GM23338 (cell line): ENCODE results near the gene RIT2. TPM values are rescaled to one million over a fixed set of nuclear protein-coding genes. Genes with fewer than 3 reads are reported as not detected.
A peak's percentile ranks its signal among the peaks of the same experiment; 100 is the strongest.

Experiments
- ATAC-seq: fragments of 200-7000 bp; cut with Tn5 transposase; 3 replicates; pipeline ENCODE4 v1.9.1; 2020
- DNase-seq: peaks from one replicate; pipeline ENCODE4 v3.0.0-alpha.2; 2015; ENCODE audit warnings: low spot score
- H2AFZ ChIP-seq: fragments of 200-600 bp; sonication (generic); 2 replicates; pipeline ENCODE4 v1.8.0; 2016; ENCODE audit warnings: antibody characterized with exemption, mild to moderate bottlenecking, moderate library complexity
- H3F3A ChIP-seq: fragments of 200-600 bp; sonication (generic); replicated peaks from 2 replicates; pipeline ENCODE4 v1.8.0; 2017; ENCODE audit warnings: antibody characterized with exemption, mixed run types, low read depth
- H3K27ac ChIP-seq: fragments of 200-600 bp; sonication (generic); 2 replicates; pipeline ENCODE4 v1.6.1; 2016; ENCODE audit warnings: low read depth
- H3K27me3 ChIP-seq: fragments of 200-600 bp; sonication (generic); 2 replicates; pipeline ENCODE4 v1.8.0; 2016; ENCODE audit warnings: mild to moderate bottlenecking, mixed run types, moderate library complexity; ENCODE audit not compliant: insufficient read depth
- H3K36me3 ChIP-seq: fragments of 200-600 bp; sonication (generic); 2 replicates; pipeline ENCODE4 v1.8.0; 2016; ENCODE audit warnings: mild to moderate bottlenecking; ENCODE audit not compliant: insufficient read depth
- H3K4me1 ChIP-seq: fragments of 200-600 bp; sonication (generic); 2 replicates; pipeline ENCODE4 v1.8.0; 2016; ENCODE audit warnings: mild to moderate bottlenecking, moderate library complexity; ENCODE audit not compliant: insufficient read depth
- H3K4me2 ChIP-seq: fragments of 200-600 bp; sonication (generic); 2 replicates; pipeline ENCODE4 v1.7.1; 2017; ENCODE audit warnings: mixed run types
- H3K4me3 ChIP-seq: fragments of 200-600 bp; sonication (generic); 2 replicates; pipeline ENCODE4 v1.6.1; 2016; ENCODE audit warnings: mixed run types
- H3K79me2 ChIP-seq: fragments of 200-600 bp; sonication (generic); replicated peaks from 2 replicates; pipeline ENCODE4 v1.8.0; 2017; ENCODE audit warnings: mild to moderate bottlenecking; ENCODE audit not compliant: insufficient read depth
- H3K9me2 ChIP-seq: fragments of 200-600 bp; sonication (generic); 2 replicates; pipeline ENCODE4 v1.8.0; 2017; ENCODE audit not compliant: insufficient read depth
- H4K20me1 ChIP-seq: fragments of 200-600 bp; sonication (generic); replicated peaks from 2 replicates; pipeline ENCODE4 v1.8.0; 2017; ENCODE audit warnings: mild to moderate bottlenecking; ENCODE audit not compliant: insufficient read depth
- H3K27ac Mint-ChIP-seq: 2 replicates; pipeline ENCODE4 v1.8.0; 2020; ENCODE audit warnings: inconsistent platforms, mild to moderate bottlenecking, moderate library complexity, mixed read lengths
- H3K27me3 Mint-ChIP-seq: 3 replicates; pipeline ENCODE4 v1.8.0; 2022; ENCODE audit warnings: low read depth, mild to moderate bottlenecking, moderate library complexity, mixed read lengths, inconsistent platforms; ENCODE audit not compliant: insufficient read depth, poor library complexity
- H3K36me3 Mint-ChIP-seq: 3 replicates; pipeline ENCODE4 v1.8.0; 2021; ENCODE audit warnings: low read depth, mild to moderate bottlenecking, inconsistent platforms, moderate library complexity, mixed read lengths
- H3K4me1 Mint-ChIP-seq: 3 replicates; pipeline ENCODE4 v1.8.0; 2020; ENCODE audit warnings: mild to moderate bottlenecking, inconsistent platforms, mixed read lengths
- H3K4me3 Mint-ChIP-seq: 3 replicates; pipeline ENCODE4 v1.8.0; 2021; ENCODE audit warnings: moderate library complexity, mild to moderate bottlenecking, inconsistent platforms, mixed read lengths
- H3K9me3 Mint-ChIP-seq: 3 replicates; pipeline ENCODE4 v1.8.0; 2020; ENCODE audit warnings: moderate library complexity, mild to moderate bottlenecking, inconsistent platforms, mixed read lengths
- CTCF ChIP-seq, 2 experiments: fragments of 200-600 bp in 1 of 2; sonication (generic) in 1 of 2; conservative IDR thresholded peaks; 2 replicates each; pipeline versions ENCODE4 v1.5.1 to v1.6.1; 2016 to 2017; ENCODE audit warnings: antibody characterized with exemption in 2 of 2, low read depth in 2 of 2, mild to moderate bottlenecking in 2 of 2, moderate library complexity in 1 of 2
- ETS1 ChIP-seq: IDR thresholded peaks from 2 replicates; pipeline ENCODE4 v1.6.1; 2016; ENCODE audit warnings: antibody characterized with exemption
- EZH2phosphoT487 ChIP-seq: fragments of 200-600 bp; sonication (generic); IDR thresholded peaks from one replicate; pipeline ENCODE4 v1.8.1; 2018; ENCODE audit warnings: antibody characterized with exemption; ENCODE audit not compliant: unreplicated experiment
- NANOG ChIP-seq: IDR thresholded peaks from 2 replicates; pipeline ENCODE4 v1.6.1; 2016; ENCODE audit warnings: antibody characterized with exemption, borderline replicate concordance
- REST ChIP-seq: IDR thresholded peaks from one replicate; pipeline ENCODE4 v1.6.1; 2018; ENCODE audit warnings: antibody characterized with exemption; ENCODE audit not compliant: unreplicated experiment
- ZNF462 ChIP-seq: fragments of 250-450 bp; sonication (Bioruptor Pico); IDR thresholded peaks from 2 replicates; pipeline ENCODE4 v1.5.0; 2020; ENCODE audit warnings: mild to moderate bottlenecking, moderate library complexity
- polyA plus RNA-seq: library from polyadenylated mRNA; unstranded; fragments of >200 nt; fragmentation: Nextera tagmentation; extraction: Ambion mirVana; gene quantifications from 2 replicates; pipeline ENCODE4 v1.2.1, GENCODE V29; 2016
- total RNA-seq: library from RNA; depleted of rRNA; stranded (reverse); fragments of >200 nt; shearing (Covaris generic); gene quantifications from 2 replicates; pipeline ENCODE4 v1.2.3, GENCODE V29; 2014

RIT2 gene
- total and polyA plus RNA-seq, 2 experiments from 2014 or later = 1.9 to 8.8 TPM

DNA sequence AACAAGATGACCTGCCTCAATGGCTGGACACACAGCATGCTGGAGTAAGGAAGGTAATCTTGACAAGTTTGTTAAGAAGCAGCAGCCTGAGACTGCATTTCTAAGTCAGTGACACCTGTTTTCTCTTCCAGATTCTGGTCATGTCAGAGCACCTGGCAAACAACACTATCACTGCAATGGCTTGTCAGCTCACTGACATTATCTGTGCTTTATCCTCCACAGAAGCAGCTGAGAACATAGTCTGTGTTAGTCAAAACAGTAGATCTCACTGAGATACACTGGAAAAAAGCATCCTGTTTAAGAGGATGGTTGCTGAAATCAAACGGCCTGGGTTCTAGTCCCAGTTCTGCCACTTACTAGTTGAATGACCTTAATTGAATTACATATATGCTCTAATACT is 355.2 kb downstream of the RIT2 start (continued):
- no peak for TF ChIP-seq NANOG
- no peak for TF ChIP-seq REST
- no peak for TF ChIP-seq CTCF (conservative IDR thresholded peaks at IDR 0.05; ENCODE audit: low read depth in 2 of 2)
- TF ChIP-seq EZH2phosphoT487 = no peak

GRCh38 chr18:42758852-42759251 is 356.6 kb downstream of the RIT2 start:
- DNase-seq (no peak), ATAC-seq (no peak)
- TF ChIP-seq ZNF462 (CRISPR knock-in tag) (no peak), CTCF (conservative IDR thresholded peaks at IDR 0.05; ENCODE audit: low read depth in 2 of 2) (no peak), ETS1 (no peak), EZH2phosphoT487 (no peak)
- Mint-ChIP-seq H3K4me1 (no peaks in the 10 kb centered on the region), H3K27me3 (no peaks in the 10 kb centered on the region), H3K9me3 (no peaks in the 10 kb centered on the region), H3K27ac (no peak overlapping the region), H3K36me3 (no peaks in the 10 kb centered on the region), H3K4me3 (no peak overlapping the region)
- H3K79me2 ChIP-seq = no peaks in the 10 kb centered on the region
- no peak overlapping the region for H3K4me3 ChIP-seq
- no peaks in the 10 kb centered on the region for H3F3A ChIP-seq
- H3K9me2 ChIP-seq = peaks cover 9% of the 10 kb centered on the region
- no peaks in the 10 kb centered on the region for H3K4me1 ChIP-seq
- no peaks in the 10 kb centered on the region for H3K27me3 ChIP-seq
- no peak overlapping the region for H3K27ac ChIP-seq
- no peaks in the 10 kb centered on the region for H3K36me3 ChIP-seq
- no peaks in the 10 kb centered on the region for H4K20me1 ChIP-seq
- no peak overlapping the region for H3K4me2 ChIP-seq
- peak overlapping the region; percentile 92 for H2AFZ ChIP-seq
